Stimulated activated CD8-positive, alpha-beta memory T cell treated with anti-CD3 and anti-CD28 coated beads, Interleukin-4, amount 100 ng/mL, for 1 hour (primary cell): Measurements from ENCODE around the gene LIN7C.

Experiments
- DNase-seq, 2 donors: peaks; one replicate each; pipeline ENCODE4 v3.0.0-alpha.2; 2020; ENCODE audit warnings: low read depth in 2 of 2, low spot score in 1 of 2

LIN7C gene

DNA sequence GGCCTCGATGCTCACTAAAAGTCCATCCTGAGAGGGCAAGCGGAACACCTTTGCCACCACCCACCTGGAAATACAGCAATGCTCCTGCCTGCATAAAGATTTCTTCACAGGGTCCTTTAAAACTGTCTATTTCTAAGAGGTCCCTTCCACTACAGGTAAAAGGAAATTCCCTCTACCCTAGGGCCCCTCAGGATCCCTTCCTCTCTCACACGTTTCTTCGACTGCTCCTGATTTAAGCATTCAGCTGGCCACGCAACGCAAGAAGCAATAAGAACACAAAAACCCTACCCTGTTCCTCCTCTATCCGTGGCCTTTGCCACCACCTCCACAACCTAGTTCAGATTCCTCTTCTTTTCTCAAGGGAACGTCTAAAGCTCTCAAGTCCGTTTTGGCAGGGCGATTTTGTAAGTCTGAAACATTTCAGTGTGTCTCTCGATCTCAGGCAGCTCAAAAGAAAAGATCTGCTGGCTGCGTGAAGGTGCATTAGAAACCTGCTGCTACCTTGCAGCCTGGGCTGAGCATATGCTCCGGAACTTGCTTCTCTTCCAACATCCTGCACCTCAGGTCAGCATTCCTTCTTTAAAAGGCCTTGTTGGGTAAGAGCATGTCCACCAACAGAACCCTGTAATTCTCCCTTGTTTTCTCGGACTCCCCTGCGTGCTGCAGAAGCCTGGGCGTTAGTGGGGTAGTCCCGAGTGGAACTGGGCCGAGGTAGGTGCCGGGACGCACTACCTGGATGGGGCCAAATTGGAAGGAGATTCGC, 35.6 kb downstream of the LIN7C start:
- DNase-seq = no peak

DNA sequence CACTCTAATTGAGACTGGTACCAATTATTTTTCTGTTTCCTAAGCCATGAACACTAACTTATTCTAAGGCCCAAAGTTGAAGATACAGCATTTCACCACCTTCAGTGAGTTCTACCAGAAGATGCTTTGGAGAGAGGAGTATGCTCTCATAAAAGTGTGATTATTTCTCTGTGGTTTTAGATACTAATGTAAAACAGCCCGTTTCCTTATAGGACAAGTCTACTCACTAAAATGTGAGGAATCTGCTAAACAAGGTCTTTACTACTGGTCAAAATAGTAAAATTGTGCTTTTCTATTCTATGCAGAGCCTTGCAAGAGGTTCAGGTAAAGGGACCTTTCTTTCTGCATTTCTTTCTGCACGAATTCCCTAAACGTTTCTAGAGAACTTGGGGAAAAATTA, 36.4 kb downstream of the LIN7C start:
- DNase-seq = no peak

- no peak for DNase-seq
Measured at GRCh38 chr11:27468995-27469695, 37.4 kb downstream of the LIN7C start.

- no peak for DNase-seq
Measured at GRCh38 chr11:27468209-27468994, 38.2 kb downstream of the LIN7C start.

DNA sequence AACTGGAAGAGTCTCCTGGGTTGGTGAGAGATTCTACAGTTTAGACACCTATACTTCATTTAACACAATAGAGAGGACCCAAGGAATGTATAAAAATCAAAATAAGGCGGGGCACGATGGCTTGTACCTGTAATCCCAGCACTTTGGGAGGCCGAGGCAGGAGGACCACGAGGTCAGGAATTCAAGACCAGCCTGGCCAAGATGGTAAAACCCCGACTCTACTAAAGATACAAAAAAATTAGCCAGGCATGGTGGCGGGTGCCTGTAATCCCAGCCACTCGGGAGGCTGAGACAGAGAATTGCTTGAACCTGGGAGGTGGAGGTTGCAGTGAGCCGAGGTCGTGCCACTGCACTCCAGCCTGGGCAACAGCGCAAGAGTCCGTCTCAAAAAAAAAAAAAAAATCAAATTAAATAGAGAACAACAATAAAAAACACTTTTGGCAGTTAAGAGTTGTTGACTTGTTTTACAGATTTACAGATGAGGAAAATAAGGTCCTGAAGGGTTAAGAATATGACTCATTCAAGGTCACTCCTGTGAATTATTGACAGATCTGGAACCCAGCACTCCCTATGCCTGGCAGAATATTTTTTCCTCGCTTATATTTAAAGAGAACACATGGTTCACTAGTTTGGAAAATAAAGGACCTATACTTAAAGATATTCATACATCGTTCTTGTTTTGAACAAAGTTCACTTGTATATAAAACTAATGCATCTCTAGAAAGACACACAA, 39.2 kb downstream of the LIN7C start:
- DNase-seq = no peak

DNA sequence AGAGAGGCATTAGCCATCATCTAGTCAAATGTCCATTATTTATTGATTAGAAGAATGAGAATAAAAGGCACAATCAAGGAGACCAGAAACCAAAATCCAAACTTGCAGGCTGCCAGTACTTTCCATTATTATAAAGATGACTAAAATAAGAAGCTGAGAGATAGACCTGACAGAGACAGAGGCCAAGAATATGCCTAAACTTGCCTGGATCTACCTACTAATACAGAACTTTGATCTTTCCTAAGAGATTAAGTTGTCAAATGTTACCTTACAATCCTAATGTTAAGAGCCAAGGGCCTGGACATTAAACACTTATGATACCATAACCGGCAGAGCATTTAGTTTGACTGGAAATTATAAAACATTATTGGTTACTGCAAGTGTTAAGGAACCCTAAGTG, 40.2 kb downstream of the LIN7C start:
- DNase-seq = no peak

GRCh38 chr11:27465629-27466028, 40.9 kb downstream of the LIN7C start:
- DNase-seq = no peak

DNA sequence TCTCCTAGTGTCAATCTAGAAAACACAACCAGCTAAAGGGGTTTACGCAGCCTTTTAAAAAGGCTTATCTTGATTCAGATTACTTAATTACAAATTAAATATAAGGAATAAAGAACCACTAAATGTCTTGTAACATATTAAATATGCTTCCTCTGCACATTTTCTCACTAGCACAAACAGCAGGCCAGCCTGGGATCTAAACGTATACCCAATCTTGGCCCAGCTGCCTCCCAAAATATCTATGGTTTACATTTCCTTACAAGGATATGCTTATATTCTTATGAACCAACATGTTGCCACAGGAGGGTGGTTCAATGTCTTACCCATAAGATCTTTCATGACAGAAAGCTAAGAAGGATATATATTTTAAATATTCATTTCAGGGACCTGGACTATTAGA, 41.7 kb downstream of the LIN7C start:
- DNase-seq = no peak

DNA sequence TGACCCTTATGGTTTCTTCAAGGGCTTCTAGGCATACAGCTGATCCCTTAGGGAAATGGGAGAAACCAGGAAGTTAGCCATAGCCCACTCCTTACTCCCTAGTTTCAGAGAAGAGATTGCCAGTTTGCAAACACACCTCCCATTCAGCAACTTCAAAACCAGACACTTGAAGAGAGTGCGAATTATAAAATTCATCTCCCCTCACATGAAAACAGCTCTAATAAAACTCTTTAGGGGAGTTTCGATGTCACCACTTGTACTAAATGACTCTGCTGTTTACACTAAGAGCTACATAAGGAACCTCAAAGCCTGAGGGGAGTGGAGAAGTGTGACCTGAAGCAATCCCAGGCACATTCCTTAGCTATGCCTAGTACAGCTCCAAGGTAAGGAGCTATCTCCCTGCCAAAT, 42.3 kb downstream of the LIN7C start:
- no peak for DNase-seq

DNA sequence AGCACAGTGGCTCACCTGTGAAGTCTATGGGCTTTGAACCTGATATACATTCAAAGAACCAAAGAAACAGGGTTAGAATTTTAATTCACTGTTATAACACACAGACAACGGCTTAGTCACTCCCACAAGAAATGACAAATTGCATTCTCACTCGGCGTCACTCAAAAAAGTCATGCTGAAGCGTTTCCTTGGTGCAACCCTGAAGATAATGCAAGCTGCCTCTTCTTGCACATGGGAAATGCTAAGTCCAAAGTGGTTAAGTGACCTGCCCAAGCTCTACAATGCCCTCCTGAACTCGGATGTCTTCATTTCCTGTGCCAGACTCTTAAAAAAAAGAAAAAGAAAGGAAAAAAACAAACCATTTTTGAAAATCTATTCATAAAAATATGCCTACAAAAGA, 44.0 kb downstream of the LIN7C start:
- DNase-seq = no peak

DNA sequence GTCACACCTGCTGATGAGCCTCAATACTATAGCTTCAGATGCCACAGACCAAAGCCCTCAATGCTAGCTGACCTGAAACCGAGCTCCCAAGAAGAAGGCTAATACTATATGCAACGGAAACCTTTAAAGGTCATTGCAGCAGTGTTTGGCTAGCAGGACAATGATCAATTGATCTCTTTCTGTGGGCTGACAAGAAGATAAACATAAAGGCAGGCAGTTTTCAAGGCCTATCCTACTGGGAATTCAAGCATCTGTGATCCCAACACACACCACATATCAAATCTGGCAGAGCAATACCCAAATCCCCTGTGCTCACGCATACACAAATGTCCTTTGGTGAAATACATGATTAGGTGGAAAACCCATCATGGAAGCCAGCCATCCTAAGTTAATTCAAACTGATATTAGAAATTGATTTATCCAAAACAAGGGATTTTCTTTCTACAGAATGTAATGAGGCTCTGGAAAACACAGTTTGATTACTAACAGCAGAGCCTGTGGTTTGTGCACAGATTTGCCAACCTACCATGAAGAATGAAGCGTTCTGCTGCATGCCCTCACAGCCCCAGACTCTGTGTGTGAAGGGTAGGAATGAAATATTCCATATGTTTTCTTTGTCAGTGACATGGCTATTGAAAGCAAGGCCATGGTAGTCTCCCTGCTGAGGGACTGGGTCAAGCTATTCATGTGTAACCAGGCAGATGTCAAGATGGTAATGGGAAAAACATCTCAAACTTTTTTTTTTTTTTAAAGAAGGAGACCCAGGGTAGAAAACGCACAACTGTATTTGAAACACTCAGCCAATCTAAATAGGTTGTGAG, 46.2 kb downstream of the LIN7C start:
- DNase-seq = no peak

DNA sequence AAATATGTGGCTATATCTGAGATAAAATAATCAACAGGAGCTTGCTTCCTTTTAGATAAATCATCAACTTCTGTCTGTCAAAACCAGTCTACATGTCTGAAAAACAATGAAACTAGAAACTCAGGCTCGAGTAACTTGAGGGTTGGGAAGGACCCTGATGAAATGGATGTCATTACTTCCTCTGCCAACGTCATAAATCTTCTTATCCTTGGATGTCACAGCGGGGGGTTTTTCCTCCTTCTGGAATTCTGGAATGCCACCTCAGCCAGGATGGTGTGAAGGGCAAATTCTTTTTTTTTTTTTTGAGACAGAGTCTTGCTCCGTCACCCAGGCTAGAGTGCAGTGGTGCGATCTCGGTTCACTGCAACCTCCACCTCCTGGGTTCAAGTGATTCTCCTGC, 47.4 kb downstream of the LIN7C start:
- no peak for DNase-seq

DNA sequence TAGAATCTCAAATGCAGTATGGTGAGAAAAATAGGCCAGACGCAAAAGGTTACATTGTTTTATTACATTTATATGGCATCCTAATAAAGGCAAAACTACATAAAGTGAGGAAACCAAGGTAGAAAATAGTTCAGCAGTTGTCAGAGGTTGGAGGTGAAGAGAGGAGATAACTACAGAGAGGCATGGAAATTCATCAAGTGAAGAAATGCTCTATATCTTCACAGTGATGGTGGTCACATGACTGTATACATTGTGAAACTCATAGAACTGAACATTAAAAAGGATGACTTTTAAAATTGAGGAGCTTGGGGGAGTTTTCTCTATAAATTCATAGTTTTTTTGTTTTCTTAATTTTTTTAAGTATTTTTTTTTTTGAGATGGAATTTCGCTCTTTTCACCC, 48.4 kb downstream of the LIN7C start:
- no peak for DNase-seq

DNA sequence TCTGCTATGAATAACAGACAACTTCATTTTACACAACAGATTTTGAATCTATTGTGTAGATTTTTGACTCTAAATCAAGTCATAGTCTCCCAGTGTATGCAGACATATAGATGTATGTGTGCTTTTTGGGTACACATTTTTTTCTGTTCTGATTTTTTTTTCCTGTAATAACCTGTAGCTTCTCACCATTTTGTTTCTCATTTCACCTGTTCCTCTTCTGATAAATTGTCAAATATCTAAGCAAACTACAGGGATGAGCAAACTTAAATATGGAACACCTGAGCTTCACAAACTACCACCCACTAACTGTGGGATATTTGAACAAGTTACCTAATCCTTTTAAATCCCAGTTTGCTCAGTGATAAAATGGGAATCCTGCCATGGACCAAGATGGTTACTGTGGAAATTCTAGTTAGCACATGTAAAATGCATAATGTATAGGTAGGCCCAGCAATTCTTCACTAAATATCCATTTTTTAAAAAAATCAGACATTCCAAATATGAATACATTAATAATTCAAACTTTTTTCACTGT, 49.7 kb downstream of the LIN7C start:
- DNase-seq = no peak

DNA sequence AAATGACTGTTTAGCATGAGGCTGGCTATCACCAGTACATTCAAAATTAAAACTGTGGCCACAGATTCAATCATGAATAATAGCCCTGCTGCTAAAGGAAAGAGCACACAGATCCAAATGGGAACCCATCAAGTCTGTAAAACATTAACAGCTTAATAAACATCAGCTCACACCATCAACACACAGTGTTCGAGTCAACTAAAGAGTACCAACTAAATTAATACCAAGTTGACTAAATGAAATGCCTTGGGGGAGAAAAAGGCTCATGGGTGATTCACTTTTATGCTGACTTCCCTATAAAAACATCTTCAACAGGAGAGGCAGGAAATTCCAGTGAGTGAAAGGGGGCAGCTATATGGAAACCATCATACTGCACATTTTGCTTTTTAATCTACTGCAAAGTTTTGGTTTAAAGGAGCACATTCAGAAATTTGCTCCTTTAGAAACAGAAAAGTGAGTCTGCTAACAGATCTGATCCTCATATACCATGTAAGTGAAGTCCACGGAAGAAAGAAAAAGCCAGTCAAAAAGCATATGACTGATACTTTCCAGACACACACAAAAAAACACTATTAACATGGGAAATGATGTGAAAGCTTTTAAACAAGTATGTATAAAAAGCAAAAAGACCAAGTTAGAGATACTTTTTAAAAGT, 50.3 kb downstream of the LIN7C start:
- no peak for DNase-seq

DNA sequence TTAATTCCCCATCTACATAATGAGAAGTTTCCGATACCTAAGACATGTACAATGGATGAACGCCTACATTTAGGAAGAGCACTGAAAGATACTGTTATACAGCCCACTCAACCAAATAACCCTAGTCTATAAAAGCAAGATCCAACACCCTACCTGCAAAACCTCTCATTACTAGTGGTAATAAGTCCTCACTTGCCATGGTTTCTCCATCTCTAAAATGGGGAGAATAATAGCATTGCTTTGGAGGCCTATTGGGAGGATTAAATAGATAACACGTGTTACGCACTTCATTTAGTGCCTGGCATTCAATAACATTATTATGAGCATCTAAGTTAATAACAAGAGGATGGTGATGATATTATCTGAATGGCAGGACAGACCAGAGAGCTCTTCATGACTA, 50.9 kb downstream of the LIN7C start:
- no peak for DNase-seq

- no peak for DNase-seq
Measured at GRCh38 chr11:27453701-27454100, 52.9 kb downstream of the LIN7C start.

DNA sequence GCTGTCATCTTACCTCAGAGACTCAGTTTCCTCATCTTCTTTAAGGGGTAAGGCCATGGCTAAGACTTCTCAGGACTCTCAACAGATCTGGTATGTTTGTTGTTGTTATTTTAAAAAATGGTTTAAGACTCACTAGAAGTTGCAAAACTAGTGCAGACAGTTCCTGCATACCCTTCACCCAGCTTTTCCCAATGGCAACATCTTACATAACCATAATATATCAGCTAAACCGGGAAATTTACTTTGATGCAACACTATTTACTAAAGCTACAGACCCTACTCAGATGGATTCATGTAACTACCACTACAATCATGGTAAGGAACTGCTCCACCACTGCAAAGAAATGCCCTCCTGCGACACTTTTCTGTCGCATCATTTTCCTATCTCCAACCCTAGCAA, 54.4 kb downstream of the LIN7C start:
- DNase-seq = no peak

DNA sequence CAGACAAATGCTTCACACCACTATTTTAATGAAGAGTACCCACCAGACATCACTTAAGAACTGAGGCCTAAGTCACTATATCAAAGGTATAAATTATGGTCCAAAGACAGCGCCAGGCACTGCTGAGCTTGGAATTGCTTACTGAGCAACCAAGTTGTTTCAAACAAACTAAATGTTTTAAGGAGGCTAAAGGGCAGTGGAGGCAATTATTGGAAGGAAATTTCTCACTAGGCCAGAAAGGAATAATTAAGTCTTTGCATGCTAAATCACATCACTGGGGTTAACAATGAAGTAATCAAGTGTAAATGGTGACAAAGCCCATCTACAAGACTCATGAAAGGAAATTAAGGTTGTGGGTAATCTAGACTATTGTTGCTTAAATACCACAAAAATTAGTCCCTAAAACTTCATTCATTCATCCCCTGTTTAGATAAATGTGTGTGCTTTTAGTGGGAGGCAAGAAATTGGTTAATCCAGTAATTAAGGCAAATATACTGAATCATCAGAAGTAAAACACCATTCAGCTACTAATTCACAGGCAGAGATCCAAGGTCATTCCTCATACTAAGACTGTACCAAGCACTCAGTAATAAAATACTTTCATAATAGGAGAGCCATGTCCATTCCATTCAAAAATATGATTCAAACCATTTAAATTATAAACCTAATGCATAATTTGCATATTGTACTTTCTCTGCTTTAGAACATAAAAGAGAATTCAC, 55.2 kb downstream of the LIN7C start:
- no peak for DNase-seq
